GM18951 (cell line): ENCODE measurements around the gene FBXL4.
A peak's percentile ranks its signal among the peaks of the same experiment; 100 is the strongest.

Experiments used
- POLR2A ChIP-seq: IDR thresholded peaks from 4 replicates; pipeline ENCODE4 v1.6.1; 2011; ENCODE audit warnings: mild to moderate bottlenecking; ENCODE audit not compliant: insufficient read length, insufficient read depth; ENCODE audit errors: extremely low read depth
- in situ Hi-C: fragments of 300-500 bp; cut with MboI; formaldehyde crosslinking; loops from one replicate; pipeline ENCODE4 v1.12.0; 2022; ENCODE audit warnings: low sequenced_read_pairs, mixed read lengths, inconsistent platforms; ENCODE audit not compliant: unreplicated experiment

FBXL4 gene

GRCh38 chr6:98947411-98948292 is at the start of gene FBXL4:
TSS of gene FBXL4 (minus strand) at chr6:98947946. CDS start at chr6:98926988, 20,958 bp downstream.
- TF ChIP-seq POLR2A, result peak; percentile 84
- in situ Hi-C loops, result no loop called here

GRCh38 chr6:98995116-98995515 is 47.4 kb upstream of the FBXL4 start:
- TF ChIP-seq POLR2A, result no peak
- in situ Hi-C loops, result no loop called here

- in situ Hi-C loops, result no loop called here
- TF ChIP-seq POLR2A, result no peak
Measured at GRCh38 chr6:98992535-98992934, 44.8 kb upstream of the FBXL4 start.

GRCh38 chr6:98986071-98986615 is 38.4 kb upstream of the FBXL4 start:
- in situ Hi-C loops, result no loop called here
- no peak for TF ChIP-seq POLR2A

GRCh38 chr6:98985391-98985790 is 37.6 kb upstream of the FBXL4 start:
- no peak for TF ChIP-seq POLR2A
- in situ Hi-C loops, result no loop called here

GRCh38 chr6:98984121-98984520 is 36.4 kb upstream of the FBXL4 start:
- in situ Hi-C loops, result no loop called here
- TF ChIP-seq POLR2A, result no peak

- no peak for TF ChIP-seq POLR2A
- in situ Hi-C loops, result no loop called here
Measured at GRCh38 chr6:98981473-98981872, 33.7 kb upstream of the FBXL4 start.

GRCh38 chr6:98980819-98981218 is 33.1 kb upstream of the FBXL4 start:
- TF ChIP-seq POLR2A, result no peak
- in situ Hi-C loops, result no loop called here

GRCh38 chr6:98977671-98978292 is 30.0 kb upstream of the FBXL4 start:
- in situ Hi-C loops, result no loop called here
- TF ChIP-seq POLR2A, result no peak

- TF ChIP-seq POLR2A, result no peak
- in situ Hi-C loops, result no loop called here
Measured at GRCh38 chr6:98976674-98977385, 29.1 kb upstream of the FBXL4 start.

- TF ChIP-seq POLR2A, result no peak
- in situ Hi-C loops, result no loop called here
Measured at GRCh38 chr6:98975421-98975820, 27.7 kb upstream of the FBXL4 start.

GRCh38 chr6:98974309-98974708 is 26.6 kb upstream of the FBXL4 start:
- TF ChIP-seq POLR2A, result no peak
- in situ Hi-C loops, result no loop called here

- in situ Hi-C loops, result no loop called here
- no peak for TF ChIP-seq POLR2A
Measured at GRCh38 chr6:98973571-98973970, 25.8 kb upstream of the FBXL4 start.
